GM21619 (cell line): ENCODE measurements around the gene MCFD2.

Source experiments
- ATAC-seq: cut with Tn5 transposase; IDR thresholded peaks from one replicate; pipeline ENCODE4 v1.9.1; 2021; ENCODE audit not compliant: unreplicated experiment

MCFD2 gene

GRCh38 chr2:46852598-46852997, 63.0 kb downstream of the MCFD2 start:
- no peak for ATAC-seq

GRCh38 chr2:46852124-46852523, 63.5 kb downstream of the MCFD2 start:
- no peak for ATAC-seq
